Right lobe of liver (tissue), 6 donors: Measurements from ENCODE around the gene PRPF19. TPM values are rescaled to one million over a fixed set of nuclear protein-coding genes. Genes with fewer than 3 reads are reported as not detected.

ENCODE experiments used
- ATAC-seq, 4 donors: fragments of 200-7000 bp; cut with Tn5 transposase; one replicate each; pipeline ENCODE4 v1.9.1; 2020; ENCODE audit warnings: mild to moderate bottlenecking in 4 of 4, moderate library complexity in 4 of 4
- DNase-seq, 3 donors: peaks; one replicate each; pipeline ENCODE4 v3.0.0-alpha.2; 2020
- H3K27ac ChIP-seq, 3 donors: fragments of 200-600 bp; one replicate each; pipeline ENCODE4 v1.8.0; 2022
- H3K27me3 ChIP-seq, 2 donors: fragments of 200-600 bp; one replicate each; pipeline ENCODE4 v1.8.0; 2022
- H3K36me3 ChIP-seq, 4 donors: fragments of 200-600 bp; sonication (generic) in 1 of 4; one replicate each; pipeline versions ENCODE4 v1.5.1 to v1.8.0; 2017 to 2022; ENCODE audit warnings: control low read depth in 1 of 4
- H3K4me1 ChIP-seq, 4 donors: fragments of 200-600 bp; sonication (generic) in 1 of 4; one replicate each; pipeline versions ENCODE4 v1.5.1 to v1.8.0; 2017 to 2022; ENCODE audit warnings: control low read depth in 1 of 4
- H3K4me3 ChIP-seq, 3 donors: fragments of 200-600 bp; one replicate each; pipeline ENCODE4 v1.8.0; 2022
- H3K9me3 ChIP-seq, 4 donors: fragments of 200-600 bp; sonication (generic) in 1 of 4; one replicate each; pipeline versions ENCODE4 v1.5.1 to v1.8.0; 2017 to 2022; ENCODE audit warnings: control low read depth in 1 of 4
- CTCF ChIP-seq, 4 donors: fragments of 200-600 bp in 3 of 4; fragments of 450-650 bp in 1 of 4; IDR thresholded peaks; one replicate each; pipeline versions ENCODE4 v1.5.1 to v1.8.0; 2016 to 2022; ENCODE audit warnings: antibody characterized with exemption in 4 of 4, mild to moderate bottlenecking in 2 of 4
- POLR2A ChIP-seq: fragments of 450-650 bp; IDR thresholded peaks from one replicate; pipeline ENCODE4 v1.6.1; 2017; ENCODE audit warnings: antibody characterized with exemption, mild to moderate bottlenecking
- WGBS: methylation state at CpG from one replicate; pipeline ENCODE4 v1.1.6; 2018; ENCODE audit warnings: low coverage, low lambda C conversion rate; ENCODE audit not compliant: insufficient coverage; ENCODE audit errors: missing lambda C conversion rate; 5-methylcytosine and 5-hydroxymethylcytosine counted together
- intact Hi-C, 2 donors: fragments of 100-400 bp; cut with DNase I; formaldehyde crosslinking; loops; one replicate each; pipeline versions ENCODE4 v1.11.2 to v1.14.1; 2022
- total RNA-seq, 6 experiments: library from RNA; depleted of rRNA in 2 of 6; stranded (reverse); fragments of >200 nt in 2 of 6; fragmentation: NEBNext Ultra II Directional in 3 of 6; extraction: Animal tissue kit (Norgen Biotek cat#: 25700) in 3 of 6; gene quantifications; one replicate each; pipeline versions ENCODE4 v1.1.0 to v1.2.4, GENCODE V29; 2016 to 2023
- donor health status: DM: no; HTN: yes; CAD: no.
- donor health status: DM: no; HTN: no; CAD: no.
- donor health status: DM: no; HTN: no; CAD: no.
- donor health status: DM: no; HTN: yes; CAD: no.
- donor health status: DM: no; HTN: yes; CAD: no.

Gene PRPF19
- total RNA-seq, 6 experiments from 2014 or later: 45.5 to 82.6 (median 48.3) TPM

GRCh38 chr11:60873533-60873932 is 32.9 kb downstream of the PRPF19 start:
- TF ChIP-seq CTCF (IDR thresholded peaks at IDR 0.05) (no peak), POLR2A (no peak)
- DNase-seq: no peak
- H3K4me3 ChIP-seq: no peak overlapping the region
- H3K27me3 ChIP-seq: no peaks in the 10 kb centered on the region
- peaks cover 0 to 6% (median 0%) of the 10 kb centered on the region in 4 donors for H3K36me3 ChIP-seq
- intact Hi-C loops: loop anchor here in 1 of 2 donors (10.0 kb wide), 1 partner anchor 49 kb away; no protein-coding TSS in a partner anchor
- ATAC-seq: no peak
- H3K9me3 ChIP-seq: no peaks in the 10 kb centered on the region
- no CpG with 5 or more reads among the region's 12 CpGs for WGBS
- no peak overlapping the region for H3K27ac ChIP-seq
- H3K4me1 ChIP-seq: peaks cover 0 to 10% (median 0%) of the 10 kb centered on the region in 4 donors

GRCh38 chr11:60872961-60873524 is 33.3 kb downstream of the PRPF19 start:
- Histone ChIP-seq H3K4me3 (no peak overlapping the region), H3K27me3 (no peaks in the 10 kb centered on the region), H3K4me1 (peaks cover 0 to 10% (median 0%) of the 10 kb centered on the region in 4 donors), H3K27ac (no peak overlapping the region), H3K36me3 (peaks cover 0 to 1% (median 0%) of the 10 kb centered on the region in 4 donors), H3K9me3 (no peaks in the 10 kb centered on the region)
- ATAC-seq (no peak), DNase-seq (no peak)
- intact Hi-C loops: loop anchor here in 1 of 2 donors (10.0 kb wide), 1 partner anchor 48 kb away; no protein-coding TSS in a partner anchor
- 63% methylated on average over 8 of the region's 16 CpGs for WGBS
- TF ChIP-seq POLR2A (no peak), CTCF (IDR thresholded peaks at IDR 0.05) (no peak)

- TF ChIP-seq POLR2A: no peak
- no peak for TF ChIP-seq CTCF (IDR thresholded peaks at IDR 0.05)
- Histone ChIP-seq H3K27me3 (no peaks in the 10 kb centered on the region), H3K9me3 (no peaks in the 10 kb centered on the region), H3K27ac (no peak overlapping the region), H3K4me3 (no peak overlapping the region), H3K4me1 (peaks cover 0 to 10% (median 0%) of the 10 kb centered on the region in 4 donors), H3K36me3 (no peaks in the 10 kb centered on the region)
- peak; percentile 63 to 92 (median 77) for ATAC-seq
- DNase-seq: peak in 1 of 3 donors; percentile 67
- WGBS: 73% methylated on average over 2 of the region's 6 CpGs
- intact Hi-C loops: loop anchor here in 1 of 2 donors (10.0 kb wide), 1 partner anchor 48 kb away; no protein-coding TSS in a partner anchor
Observed at GRCh38 chr11:60872124-60872960, 34.0 kb downstream of the PRPF19 start.

GRCh38 chr11:60871378-60872061 is 34.9 kb downstream of the PRPF19 start:
- intact Hi-C loops: loop anchor here in 1 of 2 donors (10.0 kb wide), 1 partner anchor 47 kb away; no protein-coding TSS in a partner anchor
- Histone ChIP-seq H3K27me3 (no peaks in the 10 kb centered on the region), H3K27ac (no peak overlapping the region), H3K9me3 (no peaks in the 10 kb centered on the region), H3K4me1 (peaks cover 0 to 10% (median 0%) of the 10 kb centered on the region in 4 donors), H3K36me3 (no peaks in the 10 kb centered on the region), H3K4me3 (no peak overlapping the region)
- no peak for TF ChIP-seq POLR2A
- peak in 1 of 4 donors; percentile 15 for TF ChIP-seq CTCF (IDR thresholded peaks at IDR 0.05)
- ATAC-seq (peak in 3 of 4 donors; percentile 22 to 61 (median 36)), DNase-seq (no peak)
- WGBS: no CpG with 5 or more reads among the region's 7 CpGs
